HG03565 (cell line): ENCODE results near the gene MYLK2.
"Not testable (repeated sequence)": the region's sequence is repeated elsewhere in the genome, so short reads cannot be mapped to it uniquely, and the experiment has no call there.

Source experiments
- ATAC-seq: cut with Tn5 transposase; IDR thresholded peaks from one replicate; pipeline ENCODE4 v1.9.1; 2021; ENCODE audit warnings: mild to moderate bottlenecking, moderate library complexity; ENCODE audit not compliant: unreplicated experiment

The MYLK2 gene

DNA sequence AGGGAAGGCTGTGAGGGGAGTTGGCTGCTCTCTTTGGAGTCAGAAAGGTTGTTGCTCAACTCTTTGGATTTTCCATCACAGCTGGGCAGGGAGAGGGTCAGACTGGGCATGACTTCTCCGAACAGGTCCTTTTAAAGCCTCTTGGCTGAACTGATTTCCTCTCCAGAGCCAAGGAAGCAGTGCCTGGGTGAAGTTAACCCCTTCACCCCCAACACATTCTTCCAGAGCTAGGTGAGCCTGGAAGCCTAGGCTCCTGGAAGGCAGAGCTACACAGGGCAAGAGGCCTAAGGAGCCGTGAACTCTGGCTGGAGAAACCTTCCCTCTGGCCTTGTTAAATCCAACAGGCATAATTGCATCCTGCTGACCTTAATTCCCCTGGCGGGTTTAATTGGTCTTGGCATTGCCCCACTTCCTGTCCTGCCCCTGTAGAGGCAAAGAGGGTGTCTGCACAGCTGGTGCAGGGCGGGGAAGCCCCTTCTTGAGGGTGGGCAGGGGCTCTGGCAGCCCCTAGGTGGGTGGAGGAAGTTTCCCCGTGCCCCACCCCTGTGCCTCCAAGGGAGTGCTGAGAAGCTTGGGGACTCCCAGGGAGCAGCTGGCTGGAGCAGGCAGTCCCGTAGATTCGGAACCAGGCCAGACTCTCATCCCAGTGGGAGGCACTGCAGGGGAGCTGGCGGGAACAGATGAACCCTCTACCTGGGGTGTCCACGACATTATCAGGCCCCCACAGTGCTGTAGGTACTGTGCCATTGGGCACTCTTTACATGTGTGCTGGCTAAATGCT is 3.6 kb upstream of the MYLK2 start:
- no peak for ATAC-seq

DNA sequence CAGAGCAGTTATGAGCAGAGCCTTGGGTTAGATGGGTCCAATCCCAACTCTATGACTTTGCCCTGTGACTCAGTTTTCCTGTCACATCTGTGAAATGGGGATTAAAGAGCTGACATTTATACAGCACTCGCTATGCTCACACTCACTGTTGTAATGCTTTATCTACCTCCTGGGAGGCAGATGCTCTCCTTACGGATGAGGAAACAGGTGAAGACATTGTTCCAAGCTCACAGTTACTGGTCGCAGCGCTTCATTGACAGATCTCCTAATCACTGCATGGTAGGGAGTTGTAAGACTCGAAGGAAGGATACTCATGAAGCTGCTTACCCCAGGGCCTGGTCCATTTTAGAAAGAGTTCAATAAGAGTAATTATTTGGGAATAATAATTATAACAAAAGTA is 2.9 kb upstream of the MYLK2 start:
- ATAC-seq: no peak

- ATAC-seq: no peak
Measured at GRCh38 chr20:31817461-31817860, 1.7 kb upstream of the MYLK2 start.

DNA sequence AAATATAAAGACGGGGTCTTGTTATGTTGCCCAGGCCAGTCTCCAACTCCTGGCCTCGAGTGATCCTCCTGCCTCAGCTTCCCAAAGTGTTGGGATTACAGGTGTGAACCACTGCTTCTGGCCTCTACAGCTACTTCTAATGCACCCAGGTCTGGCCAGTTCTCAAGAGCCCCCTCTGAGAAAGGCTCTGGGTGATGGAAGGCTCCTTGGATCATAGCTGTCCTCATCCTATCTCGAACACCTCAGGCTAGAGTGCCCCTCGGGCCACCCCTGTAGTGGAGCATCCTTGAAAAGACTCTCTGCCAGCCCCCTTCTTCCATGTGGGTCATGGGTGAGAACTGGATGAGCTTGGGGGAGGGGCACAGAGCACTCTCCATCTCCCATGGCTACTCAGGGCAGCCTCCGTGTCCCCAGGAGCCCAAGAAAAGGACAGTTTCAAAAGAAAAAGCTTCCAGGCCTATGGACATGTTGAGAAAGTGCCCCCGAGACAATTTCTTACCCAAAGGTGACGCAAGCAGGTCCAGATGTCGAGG is 714 bp upstream of the MYLK2 start:
- ATAC-seq: no peak

DNA sequence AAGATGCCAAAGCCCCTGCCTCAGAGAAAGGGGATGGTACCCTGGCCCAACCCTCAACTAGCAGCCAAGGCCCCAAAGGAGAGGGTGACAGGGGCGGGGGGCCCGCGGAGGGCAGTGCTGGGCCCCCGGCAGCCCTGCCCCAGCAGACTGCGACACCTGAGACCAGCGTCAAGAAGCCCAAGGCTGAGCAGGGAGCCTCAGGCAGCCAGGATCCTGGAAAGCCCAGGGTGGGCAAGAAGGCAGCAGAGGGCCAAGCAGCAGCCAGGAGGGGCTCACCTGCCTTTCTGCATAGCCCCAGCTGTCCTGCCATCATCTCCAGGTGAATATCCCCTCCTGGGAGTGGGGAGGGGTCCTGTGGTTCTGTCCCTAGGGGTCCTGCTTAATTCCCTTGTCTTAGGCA is 1.1 kb downstream of the MYLK2 start:
- no peak for ATAC-seq

GRCh38 chr20:31821427-31821826 is 2.3 kb downstream of the MYLK2 start:
- no peak for ATAC-seq

DNA sequence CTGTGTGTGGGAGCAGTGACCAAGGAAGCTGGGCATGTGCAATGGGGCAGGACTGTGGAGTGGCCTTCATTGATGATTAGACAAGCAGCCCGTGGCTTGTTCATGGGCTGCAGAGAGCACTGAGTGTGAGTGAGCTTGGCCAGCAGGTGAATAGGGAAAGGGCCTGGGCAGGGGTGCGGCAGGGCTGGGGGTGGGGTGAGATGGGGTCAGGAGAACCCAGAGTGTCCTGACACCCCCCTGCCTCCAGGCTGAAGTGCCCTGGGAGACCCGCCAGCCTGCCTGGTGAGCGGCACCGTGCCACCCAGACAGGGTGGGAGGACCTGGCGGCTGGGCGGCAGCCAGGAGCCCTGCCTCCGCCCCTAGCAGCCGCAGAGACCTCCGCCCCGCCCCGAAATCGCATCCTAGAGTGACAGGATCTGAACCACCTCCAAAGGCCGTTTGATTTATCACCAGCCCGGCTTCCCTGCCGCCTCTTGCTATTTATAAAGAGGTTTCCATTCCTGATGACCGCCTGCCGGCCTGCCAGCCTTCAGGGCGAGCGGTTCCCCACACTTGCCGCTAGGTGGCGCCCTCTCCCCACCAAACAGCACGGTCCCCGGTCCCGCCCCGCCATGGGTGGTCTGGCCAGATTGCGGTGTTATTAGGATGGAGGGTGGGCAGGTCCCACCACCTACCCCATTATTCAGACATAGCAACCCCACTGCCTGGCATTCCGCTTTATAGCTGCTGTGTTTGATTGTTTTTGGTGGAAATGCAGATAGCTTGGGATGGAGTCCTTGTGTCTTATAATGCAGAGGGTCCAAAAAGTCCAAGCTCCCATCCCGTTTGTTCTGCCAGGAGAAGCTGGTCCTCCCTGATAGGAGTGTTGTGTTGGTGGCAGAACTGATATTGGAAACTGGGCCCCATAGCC is 3.5 kb downstream of the MYLK2 start:
- no peak for ATAC-seq

GRCh38 chr20:31823360-31824124 is 4.4 kb downstream of the MYLK2 start:
- no peak for ATAC-seq

GRCh38 chr20:31824125-31824485 is 4.9 kb downstream of the MYLK2 start:
- no peak for ATAC-seq

GRCh38 chr20:31824554-31825313 is 5.6 kb downstream of the MYLK2 start:
- no peak for ATAC-seq

- ATAC-seq: no peak
Measured at GRCh38 chr20:31826074-31826473, 6.9 kb downstream of the MYLK2 start.

DNA sequence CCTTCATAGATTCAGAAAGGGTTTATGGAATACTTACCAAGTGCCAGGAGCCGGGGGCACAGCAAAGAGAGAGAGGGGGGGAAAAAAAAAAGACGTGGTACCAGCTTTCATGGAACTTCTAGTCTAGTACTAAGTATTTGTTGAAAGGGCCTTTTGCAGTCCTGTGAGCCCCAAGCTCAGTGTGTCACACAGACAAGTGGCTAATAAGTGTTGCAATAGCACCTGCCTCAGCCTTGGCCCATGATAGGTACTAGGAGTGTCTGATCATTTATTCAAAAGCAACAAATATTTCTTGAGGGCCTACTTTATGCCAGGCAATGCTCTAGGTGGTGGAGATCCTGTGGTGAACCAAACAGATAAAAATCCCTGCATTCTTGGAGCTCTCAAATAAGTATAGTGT is 7.9 kb downstream of the MYLK2 start:
- ATAC-seq: no peak

DNA sequence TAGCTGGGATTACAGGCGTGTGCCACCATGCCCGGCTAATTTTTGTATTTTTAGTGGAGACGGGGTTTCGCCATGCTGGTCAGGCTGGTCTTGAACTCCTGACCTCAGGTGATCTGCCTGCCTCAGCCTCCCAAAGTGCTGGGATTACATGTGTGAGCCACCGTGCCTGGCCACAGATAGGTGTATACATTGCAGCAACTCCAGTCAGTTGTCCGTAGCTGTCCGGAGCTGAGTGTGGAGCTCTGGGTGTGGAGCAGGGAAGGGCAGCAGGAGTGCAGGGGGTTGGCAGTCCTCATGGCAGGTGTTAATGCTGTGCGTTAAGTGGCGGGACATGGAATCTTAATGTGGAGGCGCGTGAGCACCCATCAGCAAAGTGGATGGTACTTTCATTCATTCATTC is 8.9 kb downstream of the MYLK2 start:
- not testable (repeated sequence) for ATAC-seq

DNA sequence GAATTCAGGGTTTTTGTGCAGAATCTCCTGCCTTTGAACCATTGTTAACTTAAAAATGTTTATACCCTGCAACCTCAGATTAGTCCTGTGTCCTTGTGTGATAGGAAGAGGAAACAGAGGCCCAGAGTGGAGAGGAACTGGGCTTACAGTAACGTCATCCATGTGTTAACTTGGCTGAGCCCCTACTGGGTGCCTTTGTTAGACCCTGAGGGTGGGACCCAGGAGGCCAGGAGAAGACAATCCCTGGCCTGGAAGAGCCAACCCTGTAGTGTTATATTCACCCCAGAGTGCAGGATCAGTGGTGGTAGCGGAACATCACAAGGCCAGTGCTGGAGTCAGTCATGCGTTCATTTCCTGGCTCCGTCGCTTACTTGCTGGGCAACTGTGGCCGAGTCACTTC is 10.6 kb downstream of the MYLK2 start:
- no peak for ATAC-seq

- no peak for ATAC-seq
Measured at GRCh38 chr20:31830406-31830981, 11.3 kb downstream of the MYLK2 start.

GRCh38 chr20:31831211-31831610 is 12.1 kb downstream of the MYLK2 start:
- ATAC-seq: no peak

- no peak for ATAC-seq
Measured at GRCh38 chr20:31831771-31832306, 12.7 kb downstream of the MYLK2 start.

GRCh38 chr20:31833130-31833930 is 14.2 kb downstream of the MYLK2 start:
- no peak for ATAC-seq

DNA sequence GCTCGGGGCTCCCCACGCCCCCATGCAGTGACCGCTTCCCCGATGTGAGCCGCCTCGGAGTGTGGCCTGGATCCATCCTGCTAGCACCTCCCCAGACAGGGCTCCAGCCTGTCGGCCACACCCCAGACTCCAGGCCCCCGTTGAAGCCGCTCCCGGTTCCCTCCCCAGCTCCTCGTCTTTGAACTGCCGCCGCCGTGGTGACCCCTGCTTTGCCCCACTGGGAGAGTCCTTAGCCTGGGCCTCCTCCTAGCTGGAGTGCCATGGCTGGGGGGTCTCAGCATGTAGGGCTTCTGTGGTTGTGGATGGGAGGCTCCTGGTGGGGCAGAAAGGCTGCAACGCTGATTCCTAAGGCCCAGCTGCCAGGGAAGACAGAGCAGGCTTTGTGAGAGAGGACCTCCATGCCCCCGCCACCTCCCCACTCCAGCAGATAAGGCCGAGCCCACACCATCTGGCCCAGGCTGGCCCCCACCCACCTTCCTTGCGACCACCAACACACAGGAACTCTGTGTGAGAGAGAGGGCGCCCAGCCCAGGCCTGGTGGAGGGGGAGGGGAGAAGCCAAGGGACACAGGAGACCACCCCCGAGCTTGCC is 14.9 kb downstream of the MYLK2 start:
- ATAC-seq: no peak
